GM19463 (cell line): Measurements from ENCODE around the gene PNMA6E.
"Not testable (repeated sequence)": the region's sequence is repeated elsewhere in the genome, so short reads cannot be mapped to it uniquely, and the experiment has no call there.

ENCODE experiments used
- ATAC-seq: cut with Tn5 transposase; IDR thresholded peaks from one replicate; pipeline ENCODE4 v1.9.1; 2021; ENCODE audit warnings: mild to moderate bottlenecking, moderate library complexity; ENCODE audit not compliant: unreplicated experiment

The PNMA6E gene

DNA sequence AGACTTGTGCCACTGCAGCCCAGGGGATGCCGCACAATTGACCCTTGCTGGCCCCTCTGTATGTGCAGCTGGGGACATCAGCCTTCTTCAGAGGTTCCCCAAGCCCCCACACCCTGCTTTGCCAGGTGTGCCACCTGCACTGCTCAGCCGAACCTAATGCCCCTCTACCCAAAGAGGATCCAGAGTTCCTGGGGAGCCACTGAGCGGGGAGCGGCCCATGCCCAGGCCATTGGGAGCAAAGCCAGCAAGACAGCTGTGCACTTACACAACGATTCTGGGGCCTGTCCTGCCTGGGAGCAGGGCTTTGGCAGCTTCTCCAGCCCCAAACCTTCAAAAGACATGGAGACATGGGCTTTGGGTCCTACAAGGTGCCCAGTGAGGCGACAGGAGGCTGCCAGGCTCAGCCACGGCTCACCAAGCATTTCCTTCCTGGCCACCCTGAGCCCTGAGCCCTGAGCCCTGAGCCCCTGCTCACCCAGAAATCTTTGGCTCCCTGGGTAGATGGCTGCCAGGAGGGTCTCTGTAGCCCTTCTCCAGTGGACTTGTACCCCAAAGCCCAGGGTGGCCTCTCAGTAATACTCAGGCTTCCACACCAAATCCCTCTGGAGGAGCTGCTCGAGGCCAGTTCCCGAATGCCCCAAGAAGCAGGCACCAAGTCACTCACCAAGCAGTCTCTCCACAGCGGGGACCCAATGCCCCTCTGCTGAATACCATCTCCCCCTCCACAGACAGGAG lies 13.0 kb downstream of the PNMA6E start:
- no peak for ATAC-seq

DNA sequence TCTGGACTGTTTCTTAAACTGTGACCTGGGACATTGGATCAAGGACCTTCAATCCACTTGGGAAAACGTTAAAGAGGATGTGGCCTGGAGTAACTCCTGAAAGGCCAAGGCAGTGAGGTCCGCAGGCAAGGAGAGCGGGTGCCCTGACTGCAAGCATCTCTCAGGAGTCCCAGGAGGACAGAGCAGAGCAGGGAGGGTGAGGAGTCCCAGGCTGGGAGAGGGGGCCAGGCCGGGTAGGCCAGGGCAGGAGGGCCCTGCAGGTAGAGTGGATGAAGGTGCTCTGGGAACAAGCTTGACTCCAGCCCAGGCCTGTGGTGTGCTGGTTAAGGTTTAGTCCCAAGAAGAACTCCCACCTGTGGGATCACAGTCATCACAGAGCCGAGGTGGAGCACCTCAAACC lies 13.8 kb downstream of the PNMA6E start:
- no peak for ATAC-seq

GRCh38 chrX:153386097-153386496 lies 15.1 kb downstream of the PNMA6E start:
- ATAC-seq, result no peak

DNA sequence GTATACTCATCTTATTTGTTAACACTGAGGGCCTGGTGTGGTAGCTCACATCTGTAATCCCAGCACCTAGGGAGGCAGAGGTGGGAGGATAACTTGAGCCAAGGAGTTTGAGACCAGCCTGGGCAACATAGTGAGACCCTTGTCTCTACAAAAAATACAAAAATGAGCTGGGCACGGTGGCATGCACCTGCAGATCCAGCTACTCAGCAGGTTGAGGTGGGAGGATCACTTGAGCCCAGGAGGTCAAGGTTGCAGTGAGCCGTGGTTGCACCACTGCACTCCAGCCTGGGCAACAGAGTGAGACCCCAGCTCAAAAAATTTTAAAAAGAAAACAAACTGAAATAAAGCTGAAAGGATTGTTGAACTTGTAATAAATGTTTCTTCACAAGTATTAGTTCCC lies 16.2 kb downstream of the PNMA6E start:
- ATAC-seq, result not testable (repeated sequence)

DNA sequence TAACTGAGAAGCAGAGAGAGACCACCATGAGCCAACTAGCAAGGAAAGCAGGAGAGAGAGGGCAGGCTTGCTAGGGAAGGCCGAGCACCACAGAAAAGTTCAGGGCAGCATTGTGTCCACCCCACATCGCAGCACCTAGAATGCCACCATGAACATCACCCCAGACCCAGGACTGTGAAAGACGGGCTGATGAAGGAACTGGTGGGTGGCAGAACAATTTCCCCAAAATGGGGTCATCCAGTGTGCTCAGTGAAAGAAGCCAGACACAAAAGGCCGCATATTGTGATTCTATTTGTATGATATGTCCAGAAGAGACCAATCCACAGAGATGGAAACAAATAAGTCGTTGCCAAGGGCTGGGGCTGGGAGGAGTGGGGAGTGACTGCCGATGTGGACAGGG lies 16.8 kb downstream of the PNMA6E start:
- ATAC-seq, result no peak

DNA sequence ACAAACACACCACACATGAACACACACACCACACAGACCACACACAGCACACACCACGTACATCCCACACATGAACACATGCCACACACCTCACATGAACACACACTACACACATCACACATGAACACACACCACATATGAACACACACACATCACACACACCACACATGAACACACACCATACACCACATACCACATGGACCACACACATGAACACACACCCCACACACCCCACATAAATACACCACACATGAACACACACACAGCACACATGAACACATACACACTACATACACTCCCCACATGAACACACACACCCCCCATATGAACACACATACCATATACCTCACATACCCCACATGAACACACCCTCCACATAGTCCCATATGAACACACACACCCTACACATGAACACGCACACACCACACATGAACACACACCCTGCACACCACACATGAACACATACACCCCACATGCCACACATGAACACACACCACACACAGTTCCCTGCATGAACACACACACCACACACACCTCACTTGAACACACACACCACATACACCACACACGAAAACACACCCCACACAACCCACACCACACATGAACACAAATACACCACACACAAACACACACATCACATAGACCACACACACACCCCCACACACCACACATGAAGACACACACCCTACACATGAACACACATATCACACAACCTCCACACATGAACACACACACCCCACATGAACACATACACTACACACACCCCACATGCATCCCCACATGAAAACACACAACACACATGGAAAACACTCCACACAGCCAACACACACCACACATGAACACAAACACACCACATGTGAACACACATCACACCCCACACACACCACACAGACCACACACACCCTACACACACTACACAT lies 18.3 kb downstream of the PNMA6E start:
- ATAC-seq, result no peak

DNA sequence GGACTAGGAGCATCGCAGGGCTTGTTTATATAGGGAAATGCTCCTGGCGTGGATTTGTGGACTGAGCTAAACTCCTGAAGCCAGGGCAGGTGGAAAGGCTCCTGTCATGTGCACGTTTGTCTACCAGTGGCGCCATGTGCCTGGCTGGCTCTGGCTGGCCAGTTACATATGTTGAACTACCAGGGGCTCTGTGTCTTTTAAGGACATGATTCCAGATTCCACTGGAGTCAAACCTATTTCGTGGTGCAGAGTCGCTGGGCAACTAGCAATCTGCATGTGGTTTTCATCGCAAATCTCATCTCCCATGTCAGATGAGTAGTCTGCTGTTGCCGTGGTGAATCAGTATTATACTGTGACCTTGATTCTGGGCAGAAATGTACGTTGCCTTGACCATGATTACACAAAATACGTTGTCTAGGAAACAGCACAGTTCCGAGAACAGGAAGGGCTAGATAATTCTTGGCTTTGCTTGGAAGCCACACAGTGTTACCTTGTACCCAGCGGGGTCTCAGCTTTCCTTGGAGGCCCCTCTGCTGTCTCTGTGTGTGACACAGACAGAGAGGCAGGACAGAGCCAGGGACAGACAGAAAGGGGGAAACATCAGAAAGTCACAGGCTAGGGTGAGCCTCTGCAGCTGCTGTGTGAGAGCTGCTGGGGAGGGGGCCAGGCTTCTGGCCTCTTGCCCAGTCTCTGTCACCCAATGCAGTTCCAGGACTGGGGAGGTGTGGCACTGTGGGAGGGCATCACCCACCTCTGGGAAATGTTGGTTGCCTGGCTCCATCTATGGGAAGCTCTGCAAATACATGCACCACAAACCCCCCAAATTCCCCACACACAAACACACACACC lies 19.2 kb downstream of the PNMA6E start:
- no peak for ATAC-seq

DNA sequence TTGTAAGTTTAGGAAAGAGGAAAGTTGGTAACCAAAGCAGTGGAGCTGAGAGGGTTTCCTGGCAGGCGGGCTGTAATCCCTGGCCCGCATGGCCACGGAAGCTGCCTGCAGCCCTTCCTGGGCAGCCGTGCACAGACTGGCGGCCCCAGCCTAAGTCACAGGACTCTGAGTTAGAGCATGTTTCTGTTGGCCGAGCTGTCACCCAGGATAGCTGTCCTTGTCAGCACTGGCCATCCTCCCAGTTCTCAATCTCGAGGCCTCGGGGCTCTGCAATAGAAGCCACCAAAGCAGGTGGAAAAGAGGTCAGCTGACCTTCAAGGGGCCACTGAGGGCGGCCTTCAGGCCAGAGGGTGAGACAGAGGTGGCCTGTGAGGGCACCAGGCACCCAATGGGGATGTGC lies 20.5 kb downstream of the PNMA6E start:
- ATAC-seq, result no peak

DNA sequence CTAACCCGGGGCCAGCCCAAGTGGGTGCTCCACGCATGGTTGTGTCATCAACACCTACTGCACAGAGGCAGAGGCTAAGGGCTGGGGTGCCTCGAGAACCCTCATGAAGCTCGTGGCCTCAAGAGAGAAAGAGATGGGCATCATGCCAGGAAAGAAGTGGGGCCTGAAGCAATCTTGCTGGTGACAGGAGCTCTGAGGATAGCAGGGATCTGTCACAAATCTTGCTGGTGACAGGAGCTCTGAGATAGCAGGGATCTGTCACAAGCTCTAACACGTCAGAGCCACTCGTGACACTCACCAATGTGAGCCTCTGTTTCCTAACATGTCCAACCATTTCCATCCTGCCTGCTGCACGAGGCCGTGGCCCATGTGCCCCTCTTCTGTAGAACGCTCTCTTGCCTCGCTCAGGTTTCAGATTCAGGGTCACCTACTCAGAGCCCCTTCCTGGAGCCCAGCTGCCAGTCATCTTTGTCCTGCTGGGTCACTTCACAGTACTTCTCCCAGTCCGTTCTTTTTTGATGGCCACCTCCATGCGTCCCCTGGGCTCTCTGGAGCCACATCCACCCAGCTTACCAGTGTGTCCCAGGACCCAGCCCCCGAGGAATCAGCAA lies 21.1 kb downstream of the PNMA6E start:
- ATAC-seq, result no peak

GRCh38 chrX:153379508-153379907 lies 21.6 kb downstream of the PNMA6E start:
- ATAC-seq, result no peak

DNA sequence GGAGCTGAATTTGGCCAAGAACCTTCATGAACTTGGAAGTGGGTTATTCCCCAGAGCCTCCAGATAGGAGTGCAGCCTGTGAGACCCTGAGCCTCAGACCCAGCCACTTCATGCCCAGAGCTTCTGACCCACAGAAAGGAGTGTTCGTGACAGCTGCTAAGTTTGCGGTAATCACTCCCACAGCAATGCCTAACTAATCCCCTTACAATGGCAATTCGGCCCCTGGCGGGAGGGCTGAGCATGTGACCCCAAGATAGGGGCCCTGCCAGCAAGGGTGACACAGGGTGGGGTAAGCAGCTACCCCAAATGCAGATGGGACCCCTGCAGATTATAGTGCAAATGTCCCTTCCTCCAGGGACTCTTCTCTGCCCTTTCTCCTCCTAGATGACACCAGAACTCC lies 22.5 kb downstream of the PNMA6E start:
- no peak for ATAC-seq

DNA sequence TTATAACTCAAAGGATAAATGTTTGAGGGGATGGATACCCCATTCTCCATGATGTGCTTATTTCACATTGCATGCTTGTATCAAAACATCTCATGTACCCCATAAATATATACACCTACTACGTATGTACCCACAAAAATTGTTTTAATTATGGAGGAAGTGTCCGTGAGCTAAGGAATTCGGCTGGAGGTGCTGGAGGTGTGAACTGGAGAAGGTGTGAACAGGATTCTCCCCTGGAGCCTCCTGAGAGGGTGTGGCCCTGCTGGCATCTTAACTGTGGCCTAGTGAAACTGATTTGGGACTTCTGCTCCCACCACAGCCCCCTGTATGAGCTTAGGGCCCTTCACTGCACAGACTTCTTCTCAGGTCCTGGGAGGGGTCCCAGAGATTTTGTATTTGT lies 23.4 kb downstream of the PNMA6E start:
- no peak for ATAC-seq

DNA sequence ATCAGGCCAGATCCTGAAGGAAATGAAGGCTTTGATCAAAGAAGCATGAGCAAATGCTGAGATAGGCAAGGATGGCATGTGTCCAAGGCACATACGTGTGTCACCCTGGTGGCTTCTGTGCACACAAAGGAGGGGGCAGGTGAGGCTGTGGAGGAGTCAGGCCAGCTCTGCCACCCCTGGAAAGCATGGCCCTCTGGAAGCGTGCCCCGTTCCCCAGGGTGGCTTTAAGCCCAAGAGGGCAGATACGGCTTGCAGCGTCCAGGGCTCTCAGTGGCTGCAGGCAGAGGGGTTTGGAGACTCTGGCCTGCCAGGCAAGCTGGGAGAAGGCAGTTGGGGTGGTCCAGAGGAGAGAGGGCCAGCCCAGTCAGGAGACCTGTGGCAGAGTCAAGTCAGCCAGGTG lies 25.6 kb downstream of the PNMA6E start:
- no peak for ATAC-seq

DNA sequence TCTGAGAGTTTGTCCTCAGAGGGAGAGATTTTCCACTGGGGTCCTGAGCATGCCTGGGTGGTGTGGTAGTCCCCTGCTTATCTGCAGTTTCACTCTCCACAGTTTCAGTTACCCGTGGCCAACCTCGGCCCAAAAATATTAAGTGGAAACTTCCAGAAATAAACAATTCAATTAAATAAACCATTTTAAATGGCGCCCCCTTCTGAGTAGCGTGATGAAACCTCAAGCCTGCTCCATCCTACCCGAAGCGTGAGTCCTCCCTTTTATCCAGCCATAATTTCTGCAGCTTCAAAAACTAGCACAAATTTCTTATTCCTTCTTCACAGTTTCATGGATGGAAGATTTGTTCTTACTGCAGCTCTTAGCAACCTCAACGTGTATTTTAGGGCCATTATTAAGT lies 26.7 kb downstream of the PNMA6E start:
- ATAC-seq, result no peak

DNA sequence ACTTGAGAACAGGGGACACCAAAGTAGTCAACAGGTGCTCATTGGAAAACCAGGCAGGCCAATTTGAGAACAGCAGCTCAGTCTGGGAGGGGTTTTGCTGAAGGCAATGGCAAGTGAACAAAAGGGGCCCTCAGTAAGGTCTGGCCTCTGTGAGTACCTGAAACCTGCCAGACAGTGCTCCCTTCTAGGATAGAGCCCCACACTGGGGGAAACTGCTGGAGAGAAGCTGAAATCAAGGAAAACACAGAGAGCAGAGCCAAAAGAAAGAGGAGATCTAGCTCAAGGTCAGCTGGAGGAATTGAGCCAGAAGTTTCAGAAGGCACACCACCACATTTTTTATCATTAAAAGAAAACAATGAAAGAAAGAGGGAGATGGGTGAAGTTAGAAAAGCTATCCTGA lies 28.2 kb downstream of the PNMA6E start:
- ATAC-seq, result no peak

DNA sequence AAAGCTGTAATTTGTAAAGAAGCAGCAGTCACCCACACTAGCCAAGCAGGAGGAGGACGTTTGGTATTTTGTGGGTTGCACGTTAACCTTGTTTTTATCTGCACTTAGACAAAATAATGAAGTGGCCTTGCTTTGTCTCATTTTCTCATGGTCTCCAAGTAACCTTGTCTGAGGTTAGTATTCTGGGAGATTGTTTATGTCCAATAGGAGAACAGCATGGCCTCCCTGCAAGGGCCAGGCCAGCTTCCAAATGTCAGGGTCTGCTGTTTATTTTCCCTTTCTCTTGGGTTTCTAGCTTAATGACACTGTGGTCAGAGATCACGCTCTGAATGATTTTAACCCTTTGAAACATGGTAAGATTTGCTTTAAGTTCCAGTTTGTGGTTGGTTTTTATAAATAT lies 29.9 kb downstream of the PNMA6E start:
- ATAC-seq, result no peak

DNA sequence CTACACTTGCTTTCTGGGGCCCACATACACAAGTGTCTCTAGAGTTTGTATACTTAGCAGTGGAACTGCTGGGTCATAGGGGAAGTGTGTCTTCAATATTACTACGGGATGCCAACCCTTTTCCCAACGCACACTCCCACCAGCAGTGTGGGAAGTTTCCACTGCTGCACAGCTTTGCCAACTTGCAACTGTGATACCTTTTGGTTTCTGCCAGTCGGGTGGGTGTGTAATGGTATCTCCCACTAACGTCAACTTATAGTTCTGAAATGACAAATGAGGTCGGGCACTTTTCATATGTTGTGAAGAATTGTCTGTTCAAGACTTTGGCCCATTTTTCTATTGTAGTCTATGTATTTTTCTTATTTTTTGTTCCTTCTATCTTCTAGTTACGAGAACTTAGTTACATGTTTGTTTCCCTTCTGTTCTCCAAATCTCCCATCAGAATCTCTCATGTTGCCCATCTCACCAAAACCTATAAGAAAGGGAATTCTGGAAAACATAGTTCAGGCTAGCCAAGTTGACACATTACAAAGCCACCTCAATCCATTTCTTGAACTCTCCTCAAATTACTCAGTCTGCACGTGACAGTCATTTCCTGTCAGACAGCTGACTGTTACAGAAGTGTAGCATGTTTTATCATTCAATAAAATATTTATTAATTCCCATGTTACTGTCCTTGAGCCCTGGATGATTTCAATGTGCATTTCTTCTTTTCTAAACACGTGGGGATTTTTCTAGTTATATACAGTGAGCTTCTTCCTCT lies 30.7 kb downstream of the PNMA6E start:
- ATAC-seq, result no peak

DNA sequence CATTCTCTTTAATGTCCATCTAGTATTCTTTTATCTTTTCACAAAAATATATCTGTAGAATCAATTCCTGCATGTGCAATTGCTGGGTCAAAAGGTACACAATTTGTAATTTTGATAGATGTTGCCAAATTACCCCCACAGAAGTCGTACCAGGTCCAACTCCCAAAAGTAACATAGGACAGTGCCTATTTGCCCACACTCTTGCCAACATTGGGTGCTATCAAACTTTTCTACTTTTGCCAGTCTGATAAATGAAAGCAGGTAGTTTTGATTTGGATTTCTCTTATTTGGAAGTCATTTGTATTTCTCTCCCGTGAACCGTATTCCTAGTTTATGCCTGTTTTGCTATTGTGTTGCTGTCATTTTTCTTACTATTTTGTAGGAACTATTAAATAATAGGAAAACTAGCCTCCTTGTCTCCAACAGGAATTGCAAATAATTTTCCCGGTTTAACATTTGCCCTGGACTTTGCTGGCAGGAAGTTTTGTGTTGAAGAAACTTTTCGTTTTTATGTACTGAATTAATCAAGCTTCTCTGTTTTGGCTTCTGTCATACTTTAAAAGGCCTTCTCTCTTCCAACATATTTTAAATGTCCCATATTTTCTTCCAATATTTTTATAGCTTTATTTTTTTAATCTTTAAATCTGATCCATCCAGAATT lies 34.1 kb downstream of the PNMA6E start:
- no peak for ATAC-seq

- ATAC-seq, result no peak
Observed at GRCh38 chrX:153366119-153366518, 35.0 kb downstream of the PNMA6E start.

- ATAC-seq, result no peak
Observed at GRCh38 chrX:153365670-153366069, 35.5 kb downstream of the PNMA6E start.
